Tibial artery (tissue), 4 donors: ENCODE measurements around the gene CLCN5.

Source experiments
- DNase-seq, 2 donors: peaks; one replicate each; pipeline ENCODE4 v3.0.0-alpha.2; 2019
- H3K27ac ChIP-seq, 2 donors: fragments of 200-600 bp; sonication (generic) in 1 of 2; 1 replicate in 1 of 2; 2 replicates in 1 of 2; pipeline ENCODE4 v1.5.1; 2018 to 2019; ENCODE audit warnings: mild to moderate bottlenecking in 1 of 2
- H3K27me3 ChIP-seq, 2 donors: fragments of 200-600 bp; sonication (generic) in 1 of 2; one replicate each; pipeline versions ENCODE4 v1.5.1 to v1.6.0; 2016 to 2019
- H3K36me3 ChIP-seq, 3 donors: fragments of 200-600 bp; sonication (generic) in 2 of 3; one replicate each; pipeline ENCODE4 v1.5.1; 2016 to 2019; ENCODE audit warnings: mild to moderate bottlenecking in 2 of 3
- H3K4me1 ChIP-seq, 4 donors: fragments of 200-600 bp; sonication (generic) in 2 of 4; 1 replicate in 3 of 4; 2 replicates in 1 of 4; pipeline ENCODE4 v1.5.1; 2016 to 2019
- H3K4me3 ChIP-seq, 2 donors: fragments of 200-600 bp; sonication (generic) in 1 of 2; 1 replicate in 1 of 2; 2 replicates in 1 of 2; pipeline ENCODE4 v1.5.1; 2018 to 2019; ENCODE audit warnings: mild to moderate bottlenecking in 2 of 2
- H3K9me3 ChIP-seq, 3 donors: fragments of 200-600 bp; sonication (generic) in 1 of 3; one replicate each; pipeline ENCODE4 v1.5.1; 2016 to 2019
- CTCF ChIP-seq, 2 experiments: fragments of 200-600 bp in 1 of 2; fragments of 450-650 bp in 1 of 2; IDR thresholded peaks; one replicate each; pipeline ENCODE4 v1.5.1; 2017 to 2019; ENCODE audit warnings: antibody characterized with exemption in 2 of 2, mild to moderate bottlenecking in 1 of 2, moderate library complexity in 1 of 2
- intact Hi-C: fragments of 100-400 bp; cut with DNase I; formaldehyde crosslinking; loops from one replicate; pipeline ENCODE4 v1.15.0; 2023; ENCODE audit warnings: low total_unique reads

The CLCN5 gene

DNA sequence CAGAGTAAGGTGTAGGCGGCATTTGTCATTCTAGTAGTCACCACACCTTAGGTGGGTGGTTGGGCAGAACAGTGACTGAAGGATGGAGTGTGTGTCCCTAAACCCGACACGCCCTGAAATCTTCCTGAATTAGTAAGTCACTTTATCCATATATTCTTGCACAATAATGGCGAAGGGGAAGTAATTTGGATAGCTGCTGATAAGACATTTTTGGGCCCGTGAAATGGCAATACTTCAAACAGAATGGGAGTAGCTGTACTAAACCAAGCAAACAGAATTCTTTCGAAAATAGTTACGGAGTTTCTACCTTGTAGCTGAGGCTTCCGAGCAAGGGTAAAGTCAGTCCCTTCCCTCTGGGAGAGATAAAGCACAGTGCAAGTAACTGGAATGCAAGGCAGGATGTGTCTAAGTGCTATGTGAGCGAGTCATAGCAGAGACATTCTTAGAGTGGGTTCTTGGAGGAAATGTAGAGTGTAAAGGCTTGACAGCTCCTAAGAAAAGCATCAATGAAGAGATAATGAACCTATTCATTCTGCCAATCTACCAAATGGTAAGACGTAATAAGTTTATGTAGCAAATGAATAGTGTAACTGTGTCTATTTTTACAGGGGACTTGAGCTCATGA is 72.8 kb downstream of the CLCN5 start:
- H3K36me3 ChIP-seq = no peaks in the 10 kb centered on the region
- no peaks in the 10 kb centered on the region for H3K9me3 ChIP-seq
- H3K4me3 ChIP-seq = no peak overlapping the region
- no peaks in the 10 kb centered on the region for H3K4me1 ChIP-seq
- DNase-seq = no peak
- no peak overlapping the region for H3K27ac ChIP-seq
- intact Hi-C loops = no loop called here
- no peaks in the 10 kb centered on the region for H3K27me3 ChIP-seq
- TF ChIP-seq CTCF (IDR thresholded peaks at IDR 0.05) = no peak

- H3K36me3 ChIP-seq = no peaks in the 10 kb centered on the region
- no peaks in the 10 kb centered on the region for H3K4me1 ChIP-seq
- no peak overlapping the region for H3K4me3 ChIP-seq
- no peak for DNase-seq
- intact Hi-C loops = no loop called here
- no peak overlapping the region for H3K27ac ChIP-seq
- no peak for TF ChIP-seq CTCF (IDR thresholded peaks at IDR 0.05)
- H3K27me3 ChIP-seq = no peaks in the 10 kb centered on the region
- no peaks in the 10 kb centered on the region for H3K9me3 ChIP-seq
Measured at GRCh38 chrX:49995795-49996455, 73.5 kb downstream of the CLCN5 start.

- intact Hi-C loops = no loop called here
- Histone ChIP-seq H3K4me3 (no peak overlapping the region), H3K36me3 (no peaks in the 10 kb centered on the region), H3K27me3 (no peaks in the 10 kb centered on the region), H3K4me1 (no peaks in the 10 kb centered on the region), H3K27ac (no peak overlapping the region), H3K9me3 (no peaks in the 10 kb centered on the region)
- no peak for DNase-seq
- no peak for TF ChIP-seq CTCF (IDR thresholded peaks at IDR 0.05)
Measured at GRCh38 chrX:49996474-49996873, 74.1 kb downstream of the CLCN5 start.

GRCh38 chrX:49999087-49999486 is 76.7 kb downstream of the CLCN5 start:
- H3K27ac ChIP-seq = no peak overlapping the region
- no peaks in the 10 kb centered on the region for H3K9me3 ChIP-seq
- H3K36me3 ChIP-seq = no peaks in the 10 kb centered on the region
- H3K4me1 ChIP-seq = no peaks in the 10 kb centered on the region
- DNase-seq = no peak
- no peak for TF ChIP-seq CTCF (IDR thresholded peaks at IDR 0.05)
- intact Hi-C loops = no loop called here
- no peak overlapping the region for H3K4me3 ChIP-seq
- H3K27me3 ChIP-seq = no peaks in the 10 kb centered on the region

- no peak for TF ChIP-seq CTCF (IDR thresholded peaks at IDR 0.05)
- intact Hi-C loops = no loop called here
- H3K4me3 ChIP-seq = no peak overlapping the region
- no peak for DNase-seq
- no peaks in the 10 kb centered on the region for H3K27me3 ChIP-seq
- H3K36me3 ChIP-seq = no peaks in the 10 kb centered on the region
- H3K4me1 ChIP-seq = no peaks in the 10 kb centered on the region
- H3K27ac ChIP-seq = no peak overlapping the region
- no peaks in the 10 kb centered on the region for H3K9me3 ChIP-seq
Measured at GRCh38 chrX:50000937-50001542, 78.6 kb downstream of the CLCN5 start.
